GM18867 (cell line): Measurements from ENCODE around the gene KCNJ5.

Source experiments
- ATAC-seq: cut with Tn5 transposase; IDR thresholded peaks from one replicate; pipeline ENCODE4 v1.9.1; 2021; ENCODE audit warnings: mild to moderate bottlenecking, moderate library complexity; ENCODE audit not compliant: unreplicated experiment

Gene KCNJ5

GRCh38 chr11:128890543-128891368 is at the start of gene KCNJ5:
TSS of gene KCNJ5 (plus strand) at chr11:128891356. CDS start at chr11:128911274, 19,918 bp downstream.
- no peak for ATAC-seq

GRCh38 chr11:128841461-128842072 is 49.6 kb upstream of the KCNJ5 start:
- ATAC-seq = peak; percentile 72

GRCh38 chr11:128843198-128843785 is 47.9 kb upstream of the KCNJ5 start:
- ATAC-seq = no peak

GRCh38 chr11:128845334-128845780 is 45.8 kb upstream of the KCNJ5 start:
- ATAC-seq = no peak

GRCh38 chr11:128846985-128847384 is 44.2 kb upstream of the KCNJ5 start:
- ATAC-seq = no peak

- peak; percentile 94 for ATAC-seq
Observed at GRCh38 chr11:128848815-128849455, 42.2 kb upstream of the KCNJ5 start.

- no peak for ATAC-seq
Observed at GRCh38 chr11:128852327-128853023, 38.7 kb upstream of the KCNJ5 start.

- no peak for ATAC-seq
Observed at GRCh38 chr11:128853559-128853958, 37.6 kb upstream of the KCNJ5 start.

GRCh38 chr11:128854841-128855240 is 36.3 kb upstream of the KCNJ5 start:
- ATAC-seq = no peak

- no peak for ATAC-seq
Observed at GRCh38 chr11:128856241-128856640, 34.9 kb upstream of the KCNJ5 start.

- no peak for ATAC-seq
Observed at GRCh38 chr11:128857341-128857740, 33.8 kb upstream of the KCNJ5 start.

- ATAC-seq = peak; percentile 94
Observed at GRCh38 chr11:128859563-128860441, 31.4 kb upstream of the KCNJ5 start.

- no peak for ATAC-seq
Observed at GRCh38 chr11:128860571-128861361, 30.4 kb upstream of the KCNJ5 start.

- ATAC-seq = no peak
Observed at GRCh38 chr11:128862406-128862805, 28.8 kb upstream of the KCNJ5 start.

GRCh38 chr11:128862908-128863660 is 28.1 kb upstream of the KCNJ5 start:
- ATAC-seq = no peak

- ATAC-seq = no peak
Observed at GRCh38 chr11:128865490-128865889, 25.7 kb upstream of the KCNJ5 start.

GRCh38 chr11:128867277-128867676 is 23.9 kb upstream of the KCNJ5 start, which contains the start of gene KCNJ1:
TSS of gene KCNJ1 (minus strand) at chr11:128867296. CDS start at chr11:128840243, 27,053 bp downstream.
- no peak for ATAC-seq
